NOMO-1 treated with dmso at 0.1 percent for 144 hours (cell line): Measurements from ENCODE around the gene VWA8.
A peak's percentile ranks its signal among the peaks of the same experiment; 100 is the strongest.
"Not testable (repeated sequence)": the region's sequence is repeated elsewhere in the genome, so short reads cannot be mapped to it uniquely, and the experiment has no call there.

Source experiments
- DNase-seq: peaks from one replicate; lab custom pipeline; 2025; ENCODE audit not compliant: unreplicated experiment; lab: John Stamatoyannopoulos, UW

VWA8 gene

DNA sequence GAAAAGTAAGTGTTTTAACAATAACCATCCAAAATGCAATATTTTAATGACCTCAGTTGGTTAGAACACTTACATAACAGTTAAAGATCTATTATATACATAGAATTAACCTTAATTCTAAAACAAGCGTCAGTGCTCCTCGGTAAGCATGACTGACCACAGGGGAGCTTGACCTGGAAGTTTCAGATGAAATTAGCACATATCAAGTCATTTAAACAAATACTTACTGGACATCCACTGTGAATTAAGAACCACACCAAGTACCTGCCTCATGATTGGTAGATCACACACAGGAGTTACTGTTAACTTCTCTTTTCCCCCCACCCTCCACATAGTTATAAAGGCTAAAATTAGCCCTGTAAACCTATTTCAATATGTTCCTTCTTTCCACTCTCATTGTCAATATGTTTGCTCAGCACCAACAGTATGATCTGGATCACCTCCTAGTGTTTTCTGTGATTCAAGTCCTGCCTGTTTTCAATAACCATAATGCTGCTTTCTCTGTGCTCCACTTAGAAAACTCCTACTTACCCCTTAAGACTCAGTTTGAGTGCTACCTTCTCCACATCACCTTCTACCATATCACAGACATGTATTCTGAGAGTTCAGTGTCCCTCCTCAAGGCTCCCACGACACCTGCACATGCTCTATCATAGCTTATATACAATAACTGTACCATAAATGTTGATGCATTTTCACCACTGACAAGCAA is 209.0 kb downstream of the VWA8 start:
- DNase-seq = no peak

DNA sequence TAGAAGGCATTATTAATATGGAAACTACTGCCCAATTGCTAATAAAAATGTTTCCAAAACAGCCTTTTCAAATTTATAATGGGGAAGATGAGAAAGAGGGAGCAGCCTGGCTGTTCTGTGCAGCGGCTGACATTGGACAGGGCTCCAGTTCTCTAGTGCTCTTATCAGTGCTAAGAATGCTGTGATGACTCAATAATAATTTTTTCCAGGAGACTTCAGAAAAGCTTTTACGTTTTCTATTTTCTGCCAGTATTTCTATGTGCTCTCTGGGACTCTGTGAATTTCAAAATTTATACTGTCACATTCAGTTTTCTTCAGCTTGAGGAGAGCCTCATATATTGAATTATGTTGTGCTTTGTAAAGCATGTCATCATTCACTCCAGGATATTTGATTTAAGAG is 209.6 kb downstream of the VWA8 start:
- DNase-seq = no peak

DNA sequence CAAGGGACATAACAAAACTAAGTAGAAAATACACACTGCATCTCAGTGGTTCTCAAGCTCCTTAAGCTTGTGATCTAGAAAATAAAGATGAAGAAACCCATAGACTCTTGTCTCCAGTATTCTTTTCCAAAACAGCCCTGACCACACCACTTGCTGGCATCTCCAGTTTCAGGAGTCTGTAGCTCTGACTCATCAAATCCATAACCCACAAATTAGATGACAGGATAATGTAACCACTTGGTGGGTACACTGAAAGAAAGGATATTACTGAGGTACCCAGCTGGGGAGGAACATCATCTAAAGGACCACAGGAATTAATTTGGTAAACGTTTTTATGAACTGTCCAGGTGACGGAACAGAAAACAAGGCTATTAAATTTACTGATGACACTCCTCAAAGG is 214.7 kb downstream of the VWA8 start:
- DNase-seq = no peak

DNA sequence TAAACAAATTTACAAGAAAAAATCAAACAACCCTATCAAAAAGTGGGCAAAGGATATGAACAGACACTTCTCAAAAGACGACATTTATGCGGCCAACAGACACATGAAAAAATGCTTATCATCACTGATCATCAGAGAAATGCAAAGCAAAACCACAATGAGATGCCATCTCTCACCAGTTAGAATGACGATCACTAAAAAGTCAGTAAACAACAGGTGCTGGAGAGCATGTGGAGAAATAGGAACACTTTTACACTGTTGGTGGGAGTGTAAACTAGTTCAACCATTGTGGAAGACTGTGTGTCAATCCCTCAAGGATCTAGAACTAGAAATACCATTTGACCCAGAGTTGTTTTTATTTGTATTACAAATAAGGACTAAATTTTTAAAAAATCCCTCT is 215.4 kb downstream of the VWA8 start:
- DNase-seq = not testable (repeated sequence)

DNA sequence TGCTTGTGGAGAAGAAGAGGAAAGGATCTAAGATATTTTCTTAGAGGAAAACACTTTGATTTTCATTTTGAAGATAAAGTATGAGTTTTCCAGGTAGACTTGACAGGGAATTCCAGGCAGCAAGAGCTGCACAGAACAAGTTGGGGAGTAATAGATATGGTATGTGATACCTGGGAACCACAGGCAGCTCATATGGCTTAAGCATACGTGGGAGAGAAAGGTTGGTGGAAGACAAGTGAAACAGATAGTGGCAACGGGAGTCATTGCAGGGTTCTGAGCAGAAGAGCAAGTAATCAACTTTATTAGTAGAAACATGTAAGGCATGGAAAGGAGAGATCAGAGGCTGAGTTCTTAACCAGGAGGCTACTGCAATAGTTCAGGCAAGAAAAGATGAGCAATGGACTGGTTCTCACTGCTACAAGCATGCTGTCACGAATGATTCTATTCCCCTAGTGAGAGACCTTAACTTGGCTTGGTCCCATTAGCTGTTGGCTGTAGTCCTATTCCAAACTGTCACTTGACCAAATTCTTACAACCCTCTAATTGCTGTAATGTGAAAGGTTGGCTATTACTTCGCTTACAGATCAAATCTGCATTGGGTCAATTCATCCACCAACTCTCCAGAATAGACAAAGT is 217.9 kb downstream of the VWA8 start:
- DNase-seq = no peak

DNA sequence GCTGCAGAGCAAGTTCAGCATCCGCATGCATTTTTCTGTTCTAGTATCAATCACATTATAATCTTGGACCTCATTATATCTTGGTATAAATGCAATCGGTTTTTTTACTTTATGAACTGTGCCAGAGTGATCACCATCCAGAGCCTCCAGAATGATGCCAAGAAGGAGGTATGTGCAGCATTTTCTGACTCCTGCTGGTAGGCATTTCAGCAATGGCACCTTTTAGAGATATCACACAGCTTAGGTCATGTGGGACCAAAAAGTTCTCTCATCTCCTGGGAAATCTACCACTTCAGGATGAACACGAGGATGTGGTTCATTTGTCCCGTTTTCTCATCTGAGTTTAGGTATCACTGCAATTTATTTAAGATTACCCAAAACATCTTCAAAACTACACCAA is 220.4 kb downstream of the VWA8 start:
- DNase-seq = no peak

DNA sequence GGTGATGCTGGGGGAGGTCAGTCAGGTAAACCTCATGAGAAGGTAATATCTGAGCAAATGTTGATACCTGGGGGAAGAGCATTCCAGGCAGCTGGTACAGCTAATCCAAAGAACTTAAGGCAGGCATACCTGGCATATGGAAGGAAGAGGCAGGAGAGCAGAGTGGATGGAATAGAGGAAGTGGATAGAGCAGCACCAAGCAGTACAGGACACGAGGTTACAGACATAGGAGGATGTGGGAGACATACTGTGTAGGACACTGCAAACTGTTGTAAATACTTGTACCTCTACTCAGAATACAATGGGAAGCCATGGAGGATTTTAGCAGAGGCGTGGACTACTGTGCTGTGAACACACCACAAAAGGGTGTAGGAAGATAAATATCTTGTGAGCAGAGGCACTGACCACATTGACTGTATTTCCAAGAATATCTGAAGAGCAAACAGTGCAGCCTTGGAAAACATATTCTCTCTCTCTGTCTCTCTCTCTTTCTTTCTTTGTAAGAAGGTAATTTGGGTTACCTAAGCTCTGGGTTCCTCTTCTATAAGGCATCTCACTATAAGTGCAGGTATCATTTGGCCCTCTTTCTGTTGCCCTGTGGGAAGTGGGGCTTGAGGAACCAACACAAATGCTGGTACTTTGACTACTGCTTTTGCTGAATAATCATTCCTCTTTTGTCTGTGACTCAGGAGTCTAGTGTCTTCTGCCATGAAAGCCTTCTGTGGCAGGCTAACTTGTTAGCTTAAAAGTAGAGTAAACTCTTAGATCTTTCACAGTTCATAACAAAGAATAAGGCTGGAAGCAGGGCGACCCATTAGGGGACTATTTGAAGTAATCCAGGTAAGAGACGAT is 238.0 kb downstream of the VWA8 start:
- DNase-seq = no peak

DNA sequence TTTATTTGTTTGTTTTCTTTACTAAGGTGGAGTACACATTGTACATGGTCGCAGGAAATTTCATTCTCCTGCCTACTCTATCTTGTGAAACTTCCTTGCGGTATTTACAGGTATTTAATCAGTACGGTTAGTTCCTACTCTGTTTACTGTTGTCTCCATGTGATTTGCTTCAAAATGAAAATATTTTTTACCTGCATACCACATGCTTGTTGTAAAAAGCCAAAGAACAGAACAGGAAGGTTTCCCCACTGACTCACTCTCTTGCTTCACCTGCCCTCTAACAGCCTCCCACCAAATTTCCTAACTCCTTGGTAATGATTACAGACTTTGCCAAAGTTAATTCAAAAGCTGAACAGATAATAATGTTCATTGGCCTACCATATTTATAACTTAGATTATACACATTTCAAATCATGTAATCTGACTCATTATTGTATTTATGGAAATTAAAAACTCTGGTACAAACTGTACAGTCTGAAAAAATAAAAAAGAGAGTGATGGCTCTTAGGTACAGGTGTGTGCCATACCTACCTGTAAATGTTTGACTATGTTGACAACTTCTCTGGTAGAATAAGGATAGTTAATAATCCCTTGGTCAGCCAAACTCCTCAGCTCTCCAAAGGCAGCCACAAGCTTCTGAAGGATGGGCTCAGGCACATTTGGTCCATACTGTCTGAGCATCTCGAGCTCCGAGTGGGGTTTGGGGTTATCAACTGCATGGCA is 239.9 kb downstream of the VWA8 start:
- no peak for DNase-seq

DNA sequence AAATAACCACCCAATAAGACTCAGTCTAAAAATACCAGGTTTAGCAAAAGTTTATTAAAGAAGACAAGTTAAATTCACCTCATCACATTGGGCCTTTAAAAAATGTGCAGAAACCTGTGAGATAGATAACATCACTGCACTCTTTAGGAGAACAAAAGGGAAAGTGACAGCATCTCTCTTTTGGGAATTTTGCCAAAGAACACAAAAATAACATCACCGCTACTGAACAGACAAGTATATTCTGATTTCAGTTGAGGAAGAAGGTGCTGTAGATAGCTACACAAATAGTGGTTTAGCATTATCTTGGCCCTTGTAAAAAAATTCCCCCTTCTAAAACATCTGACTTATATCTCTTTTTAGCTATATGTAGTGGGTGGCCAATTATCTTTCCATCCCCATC is 244.7 kb downstream of the VWA8 start:
- no peak for DNase-seq

DNA sequence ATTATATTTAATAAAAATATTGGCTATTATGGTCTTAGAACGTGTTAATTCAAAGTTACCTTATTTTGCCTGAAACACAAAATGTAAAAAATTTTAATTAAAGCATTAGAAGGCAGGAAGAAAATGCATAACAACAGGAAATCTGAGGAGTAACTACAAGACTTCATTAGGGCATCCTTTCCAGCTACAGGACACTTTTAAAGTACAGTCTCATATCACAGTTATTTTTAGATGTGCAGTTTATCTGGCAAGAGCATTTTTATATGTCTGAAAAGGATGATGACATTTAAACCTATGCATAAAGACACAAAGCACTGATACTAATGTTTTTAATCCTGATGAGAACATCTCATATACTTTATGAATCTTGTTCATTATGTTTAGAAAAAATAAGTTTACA is 247.5 kb downstream of the VWA8 start:
- no peak for DNase-seq

DNA sequence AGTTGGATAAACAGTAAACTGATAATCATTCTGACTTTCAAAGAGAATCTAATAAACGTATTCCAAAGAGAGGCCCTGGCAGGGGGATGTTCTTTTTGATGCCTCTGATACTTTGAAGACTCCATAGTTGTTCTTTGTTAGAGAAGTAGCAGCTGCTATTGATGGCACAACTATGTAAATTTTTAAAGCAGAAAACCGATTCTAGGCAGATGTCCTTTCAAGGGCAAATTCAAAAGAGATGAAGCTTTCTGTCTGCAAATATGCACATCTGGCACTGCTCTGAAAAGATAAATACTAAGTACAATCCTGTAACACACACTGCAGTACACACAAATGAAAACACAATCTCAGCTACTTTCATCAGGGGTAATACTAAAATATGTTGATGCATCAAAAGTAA is 250.1 kb downstream of the VWA8 start:
- no peak for DNase-seq

DNA sequence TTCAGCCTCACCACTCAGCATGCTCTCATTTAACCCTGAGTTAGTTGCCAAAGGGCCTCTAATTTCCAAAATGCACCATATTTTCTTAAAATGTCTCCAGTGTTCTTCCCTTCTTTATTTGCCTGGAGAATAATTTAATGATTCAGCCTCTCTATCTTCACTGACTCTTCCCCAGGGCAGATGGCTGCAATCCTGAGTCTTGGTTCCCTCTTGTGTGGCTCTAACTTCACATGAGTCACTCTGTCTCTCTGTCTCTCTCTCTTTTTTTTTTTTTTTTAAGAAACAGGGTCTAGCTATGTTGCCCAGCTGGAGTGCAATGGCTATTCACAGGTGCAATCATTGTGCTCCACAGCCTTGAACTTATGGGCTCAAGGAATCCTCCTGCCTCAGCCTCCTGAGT is 251.4 kb downstream of the VWA8 start:
- no peak for DNase-seq

DNA sequence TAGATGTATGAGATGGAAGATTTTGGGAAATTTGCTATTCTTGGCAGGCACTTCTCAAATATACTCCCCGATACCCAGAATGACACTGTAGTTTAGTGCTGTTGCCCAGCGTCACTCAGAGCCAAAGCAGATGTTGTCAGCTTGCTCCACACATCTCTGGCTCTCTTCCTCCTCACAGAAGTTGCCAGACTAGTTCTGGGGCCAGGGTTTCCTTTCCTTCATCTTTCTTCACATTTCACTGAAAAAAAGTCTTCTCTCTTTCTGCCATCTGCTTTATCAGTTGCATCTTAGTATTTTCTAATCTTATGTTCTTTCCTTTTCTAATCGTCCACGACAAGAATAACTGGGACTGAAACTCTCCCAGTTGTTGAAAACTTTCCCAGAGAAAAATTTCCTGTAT is 252.2 kb downstream of the VWA8 start:
- no peak for DNase-seq

DNA sequence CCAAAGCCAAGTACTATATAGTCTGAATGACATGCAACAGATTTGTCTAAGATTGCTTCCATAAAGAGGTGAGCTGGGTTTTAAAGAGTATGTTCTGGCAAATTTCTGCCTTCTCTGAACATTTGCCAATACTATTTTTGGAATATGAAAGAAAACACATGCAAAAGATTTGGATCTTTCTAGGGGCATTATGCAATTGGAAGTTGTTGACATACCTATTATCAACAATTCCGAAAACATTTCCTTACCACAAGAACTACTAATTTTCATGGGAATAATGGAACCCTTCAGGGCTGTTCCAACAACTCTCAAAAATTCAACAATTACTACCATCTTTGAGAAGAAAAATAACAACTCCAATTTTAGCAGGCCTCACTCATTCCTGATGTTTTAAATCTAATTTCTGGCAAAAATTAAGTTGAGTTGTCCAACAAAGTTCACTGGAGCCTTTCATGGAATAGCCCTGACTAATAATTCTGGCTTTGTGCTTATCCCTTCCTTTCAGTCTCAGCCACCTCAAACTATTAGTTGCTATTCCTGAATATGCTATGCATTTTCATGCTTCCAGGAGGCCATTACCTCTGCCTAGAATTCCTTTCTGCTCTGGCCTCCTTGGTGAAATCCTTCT is 253.6 kb downstream of the VWA8 start:
- DNase-seq = no peak

DNA sequence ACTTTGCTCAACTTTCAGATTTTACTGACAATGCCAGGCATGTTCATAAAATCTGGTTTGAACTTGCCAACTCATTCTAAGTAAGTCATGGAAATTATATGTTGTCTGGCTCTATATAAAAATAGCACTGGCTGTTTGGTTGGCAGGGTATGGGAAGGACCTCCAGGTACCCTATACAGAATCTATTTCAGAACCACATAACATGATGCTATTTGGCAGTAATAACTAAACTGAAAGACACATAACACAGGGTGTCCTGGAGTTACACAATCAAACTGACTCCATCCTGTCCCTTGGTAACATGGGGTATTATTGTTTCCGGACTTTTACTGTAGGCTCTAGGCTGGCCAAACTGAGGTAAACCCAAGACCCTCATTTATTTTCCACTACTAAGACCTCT is 254.8 kb downstream of the VWA8 start:
- DNase-seq = no peak

DNA sequence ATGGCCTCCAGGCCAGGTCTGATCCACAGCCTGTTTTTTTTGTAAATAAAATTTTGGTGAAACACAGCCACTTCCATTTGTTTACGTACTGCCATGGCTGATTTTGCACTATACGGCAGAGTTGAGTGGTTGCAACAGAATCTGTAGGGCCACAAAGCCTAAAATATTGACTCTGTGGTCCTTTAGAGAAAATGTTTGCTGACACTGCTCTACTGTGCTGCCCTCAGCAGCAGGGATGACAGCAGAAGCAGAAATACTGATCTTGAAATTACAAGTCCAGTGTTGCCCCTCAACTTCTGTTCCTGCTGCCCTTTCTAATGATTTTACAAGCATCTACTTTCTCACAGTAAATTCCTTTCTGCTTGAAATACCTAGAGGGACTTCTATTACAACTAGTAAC is 258.4 kb downstream of the VWA8 start:
- no peak for DNase-seq

DNA sequence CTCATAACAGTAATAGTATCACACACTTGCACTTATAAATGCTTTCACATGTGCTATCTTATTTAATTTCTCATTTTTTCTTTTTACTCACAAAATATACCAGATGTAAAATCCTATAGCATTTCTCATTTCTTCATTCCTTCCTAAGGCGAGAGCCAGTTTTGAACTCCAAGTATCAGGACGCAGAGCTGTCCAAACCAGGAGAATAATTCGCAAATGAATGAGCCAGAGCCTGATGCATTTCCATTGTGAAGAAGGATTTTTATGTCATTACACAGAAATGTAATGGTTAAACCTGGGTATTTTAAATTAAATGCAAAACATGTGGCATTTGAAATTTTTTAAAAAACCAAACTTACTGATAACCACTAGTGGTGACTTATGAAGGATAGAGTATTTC is 259.2 kb downstream of the VWA8 start:
- no peak for DNase-seq

DNA sequence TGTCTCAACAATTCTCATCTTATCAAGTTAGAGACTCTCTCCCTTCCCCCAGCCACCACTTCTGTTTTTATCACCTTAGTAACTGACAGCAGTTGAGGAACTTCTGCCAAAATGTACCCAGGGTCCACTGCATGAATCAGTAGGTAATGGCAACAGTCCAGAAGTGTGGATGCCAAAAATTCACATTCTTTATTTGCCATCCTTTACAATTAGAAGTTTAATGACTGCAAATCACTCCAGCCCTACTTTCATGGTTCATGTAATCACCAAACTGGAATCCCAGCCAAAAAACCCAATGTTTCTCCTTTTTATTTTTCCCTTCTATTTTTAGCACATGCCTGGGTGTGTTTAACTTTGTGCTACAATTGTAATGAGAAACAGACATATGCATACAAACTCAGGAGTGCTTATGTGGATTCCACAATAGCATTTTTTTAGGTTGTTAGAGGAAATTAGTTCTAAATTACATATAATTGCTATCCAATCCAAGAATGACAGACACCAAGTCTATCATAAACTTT is 260.1 kb downstream of the VWA8 start:
- peak; percentile 18 for DNase-seq

DNA sequence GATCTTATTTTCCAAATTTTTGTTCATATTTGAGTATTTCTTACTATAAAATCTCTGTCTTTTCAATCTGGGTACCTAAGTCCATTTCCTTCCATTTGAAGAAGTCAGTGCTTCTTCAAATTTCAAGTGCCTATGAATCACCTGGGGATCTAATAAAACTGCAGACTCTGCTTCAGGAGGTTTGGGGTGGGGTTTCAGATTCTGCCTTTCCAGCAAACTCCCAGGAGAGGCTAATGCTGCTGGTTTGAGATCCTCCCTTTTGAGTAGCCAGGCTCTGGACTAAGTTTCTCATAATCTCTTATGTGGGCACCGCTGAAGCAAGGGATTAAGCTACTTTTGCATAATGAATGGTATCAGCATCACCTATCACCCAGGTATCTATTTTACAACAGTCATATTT is 261.1 kb downstream of the VWA8 start:
- no peak for DNase-seq

DNA sequence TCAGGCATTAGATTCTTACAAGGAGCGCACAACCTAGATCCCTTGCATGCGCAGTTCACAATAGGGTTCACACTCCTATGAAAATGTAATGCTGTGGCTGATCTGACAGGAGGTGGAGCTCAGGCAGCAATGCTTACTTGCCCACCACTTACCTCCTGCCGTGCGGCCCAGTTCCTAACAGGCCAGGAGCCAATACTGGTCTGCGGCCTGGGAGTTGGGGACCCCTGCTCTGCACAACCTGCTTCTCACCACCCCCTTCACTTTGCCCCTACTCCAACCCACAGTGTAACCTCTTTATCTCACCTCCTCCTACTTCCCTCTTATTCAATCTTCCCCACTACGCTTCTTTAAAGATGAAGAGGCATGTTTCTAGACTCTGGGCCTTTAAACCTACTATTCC is 263.3 kb downstream of the VWA8 start:
- DNase-seq = no peak
